ENCODE data around the gene NUBP1. TPM values are rescaled to one million over a fixed set of nuclear protein-coding genes. Genes with fewer than 3 reads are reported as not detected.
"Not testable (repeated sequence)": the region's sequence is repeated elsewhere in the genome, so short reads cannot be mapped to it uniquely, and the experiment has no call there.

The NUBP1 gene
- total RNA-seq, 1 experiment from 2014 or later = 34.3 TPM

GRCh38 chr16:10776280-10776679 is 32.6 kb downstream of the NUBP1 start:
- Histone ChIP-seq H3K27me3 (ENCODE audit: low read length) (no peaks in the 10 kb centered on the region), H3K79me2 (ENCODE audit: low read length) (no peaks in the 10 kb centered on the region), H4K20me1 (ENCODE audit: low read length) (no peaks in the 10 kb centered on the region), H3K36me3 (ENCODE audit: low read depth, low read length) (no peaks in the 10 kb centered on the region), H3K9me2 (replicated peaks; ENCODE audit: low read length) (no peaks in the 10 kb centered on the region), H2AFZ (ENCODE audit: low read length) (no peak overlapping the region), H3K4me2 (ENCODE audit: low read length) (no peak overlapping the region), H3F3A (ENCODE audit: low read length, unreplicated experiment) (no peaks in the 10 kb centered on the region), H3K4me3 (ENCODE audit: low read length) (no peak overlapping the region), H3K27ac (ENCODE audit: low read length) (no peak overlapping the region), H3K4me1 (ENCODE audit: insufficient read depth, low read length) (no peaks in the 10 kb centered on the region), H3K9ac (ENCODE audit: low read length) (no peak overlapping the region), H3K9me3 (ENCODE audit: low read length) (no peaks in the 10 kb centered on the region)
- CTCF ChIA-PET = no interaction called here
- no TSS peak for BruUV-seq (replicated peaks)
- ATAC-seq = no peak
- intact Hi-C loops (cut with micrococcal nuclease) = no loop called here
- POLR2A ChIA-PET (ENCODE audit: unreplicated experiment) = no interaction called here
- no peak for DNase-seq
- TF ChIP-seq CTCF (conservative IDR thresholded peaks at IDR 0.05; ENCODE audit: low read depth, low read length) = no peak
- no peak for TF ChIP-seq EZH2phosphoT487 (IDR thresholded peaks at IDR 0.05; ENCODE audit: borderline replicate concordance, low read length)
- TF ChIP-seq EZH2 (IDR thresholded peaks at IDR 0.05; ENCODE audit: low read length, unreplicated experiment) = no peak

- ATAC-seq; H3K79me2 ChIP-seq (ENCODE audit: low read length); H3K4me1 ChIP-seq (ENCODE audit: insufficient read depth, low read length); H4K20me1 ChIP-seq (ENCODE audit: low read length); H3K9ac ChIP-seq (ENCODE audit: low read length); intact Hi-C loops (cut with micrococcal nuclease); BruUV-seq (replicated peaks); H3K4me2 ChIP-seq (ENCODE audit: low read length); DNase-seq; H3F3A ChIP-seq (ENCODE audit: low read length, unreplicated experiment); H3K9me3 ChIP-seq (ENCODE audit: low read length); CTCF ChIA-PET; H3K4me3 ChIP-seq (ENCODE audit: low read length); H3K9me2 ChIP-seq (replicated peaks; ENCODE audit: low read length); POLR2A ChIA-PET (ENCODE audit: unreplicated experiment); H2AFZ ChIP-seq (ENCODE audit: low read length); H3K36me3 ChIP-seq (ENCODE audit: low read depth, low read length); H3K27ac ChIP-seq (ENCODE audit: low read length); H3K27me3 ChIP-seq (ENCODE audit: low read length): not testable (repeated sequence)
Observed at GRCh38 chr16:10776923-10777322, 33.3 kb downstream of the NUBP1 start.

GRCh38 chr16:10777356-10777755 is 33.7 kb downstream of the NUBP1 start:
- no TSS peak for BruUV-seq (replicated peaks)
- no peaks in the 10 kb centered on the region for H4K20me1 ChIP-seq (ENCODE audit: low read length)
- CTCF ChIA-PET = no interaction called here

GRCh38 chr16:10779908-10780307 is 36.3 kb downstream of the NUBP1 start:
- CTCF ChIA-PET; H3K9ac ChIP-seq (ENCODE audit: low read length); POLR2A ChIA-PET (ENCODE audit: unreplicated experiment); DNase-seq; H3K27ac ChIP-seq (ENCODE audit: low read length); H3K9me2 ChIP-seq (replicated peaks; ENCODE audit: low read length); H3F3A ChIP-seq (ENCODE audit: low read length, unreplicated experiment); H3K36me3 ChIP-seq (ENCODE audit: low read depth, low read length); ATAC-seq; H3K79me2 ChIP-seq (ENCODE audit: low read length); H3K27me3 ChIP-seq (ENCODE audit: low read length); H3K9me3 ChIP-seq (ENCODE audit: low read length); H4K20me1 ChIP-seq (ENCODE audit: low read length); intact Hi-C loops (cut with micrococcal nuclease); H3K4me1 ChIP-seq (ENCODE audit: insufficient read depth, low read length); H3K4me3 ChIP-seq (ENCODE audit: low read length); H3K4me2 ChIP-seq (ENCODE audit: low read length); H2AFZ ChIP-seq (ENCODE audit: low read length); BruUV-seq (replicated peaks): not testable (repeated sequence)

More at GRCh38 chr16:10777356-10777755, 33.7 kb downstream of the NUBP1 start:
- Histone ChIP-seq H3K4me1 (ENCODE audit: insufficient read depth, low read length) (no peaks in the 10 kb centered on the region), H2AFZ (ENCODE audit: low read length) (no peak overlapping the region), H3K27ac (ENCODE audit: low read length) (no peak overlapping the region), H3K9ac (ENCODE audit: low read length) (no peak overlapping the region), H3K36me3 (ENCODE audit: low read depth, low read length) (no peaks in the 10 kb centered on the region), H3K9me2 (replicated peaks; ENCODE audit: low read length) (no peaks in the 10 kb centered on the region), H3K4me2 (ENCODE audit: low read length) (no peak overlapping the region), H3K9me3 (ENCODE audit: low read length) (no peaks in the 10 kb centered on the region), H3F3A (ENCODE audit: low read length, unreplicated experiment) (no peaks in the 10 kb centered on the region), H3K27me3 (ENCODE audit: low read length) (no peaks in the 10 kb centered on the region), H3K4me3 (ENCODE audit: low read length) (no peak overlapping the region), H3K79me2 (ENCODE audit: low read length) (no peaks in the 10 kb centered on the region)
- no peak for ATAC-seq
- TF ChIP-seq CTCF (conservative IDR thresholded peaks at IDR 0.05; ENCODE audit: low read depth, low read length) (no peak), EZH2 (IDR thresholded peaks at IDR 0.05; ENCODE audit: low read length, unreplicated experiment) (no peak), EZH2phosphoT487 (IDR thresholded peaks at IDR 0.05; ENCODE audit: borderline replicate concordance, low read length) (no peak)
- POLR2A ChIA-PET (ENCODE audit: unreplicated experiment) = no interaction called here
- intact Hi-C loops (cut with micrococcal nuclease) = no loop called here
- DNase-seq = no peak

All from PC-3 (cell line).